ENCODE results near the gene UNC5C.

Gene UNC5C

GRCh38 chr4:95209927-95210326 is 338.8 kb downstream of the UNC5C start:
- TF ChIP-seq CTCF (IDR thresholded peaks at IDR 0.05; ENCODE audit: control insufficient read depth, insufficient read depth, low read depth, low read length, missing control alignments): no peak
- no peak for DNase-seq (ENCODE audit: low read depth)
- no peak overlapping the region for H3K4me3 ChIP-seq (ENCODE audit: control insufficient read depth, low read depth, low read length)

- no peak overlapping the region for H3K4me3 ChIP-seq (ENCODE audit: control insufficient read depth, low read depth, low read length)
- DNase-seq (ENCODE audit: low read depth): no peak
- peak; percentile 22 for TF ChIP-seq CTCF (IDR thresholded peaks at IDR 0.05; ENCODE audit: control insufficient read depth, insufficient read depth, low read depth, low read length, missing control alignments)
These were observed 343.9 kb downstream of the UNC5C start for GRCh38 chr4:95204873-95205272.

GRCh38 chr4:95204267-95204844 is 344.4 kb downstream of the UNC5C start:
- H3K4me3 ChIP-seq (ENCODE audit: control insufficient read depth, low read depth, low read length): no peak overlapping the region
- DNase-seq (ENCODE audit: low read depth): no peak
- no peak for TF ChIP-seq CTCF (IDR thresholded peaks at IDR 0.05; ENCODE audit: control insufficient read depth, insufficient read depth, low read depth, low read length, missing control alignments)

GRCh38 chr4:95198961-95199360 is 349.8 kb downstream of the UNC5C start:
- TF ChIP-seq CTCF (IDR thresholded peaks at IDR 0.05; ENCODE audit: control insufficient read depth, insufficient read depth, low read depth, low read length, missing control alignments): no peak
- no peak overlapping the region for H3K4me3 ChIP-seq (ENCODE audit: control insufficient read depth, low read depth, low read length)
- DNase-seq (ENCODE audit: low read depth): no peak

GRCh38 chr4:95197353-95197752 is 351.4 kb downstream of the UNC5C start:
- H3K4me3 ChIP-seq (ENCODE audit: control insufficient read depth, low read depth, low read length): no peak overlapping the region
- no peak for DNase-seq (ENCODE audit: low read depth)
- no peak for TF ChIP-seq CTCF (IDR thresholded peaks at IDR 0.05; ENCODE audit: control insufficient read depth, insufficient read depth, low read depth, low read length, missing control alignments)

GRCh38 chr4:95193391-95194224 is 355.2 kb downstream of the UNC5C start:
- H3K4me3 ChIP-seq (ENCODE audit: control insufficient read depth, low read depth, low read length): no peak overlapping the region
- no peak for TF ChIP-seq CTCF (IDR thresholded peaks at IDR 0.05; ENCODE audit: control insufficient read depth, insufficient read depth, low read depth, low read length, missing control alignments)
- no peak for DNase-seq (ENCODE audit: low read depth)

Measured in AG09309 (cell line).